NAMALWA (cell line): Measurements from ENCODE around the gene FBP2.
A peak's percentile ranks its signal among the peaks of the same experiment; 100 is the strongest.

Experiments used
- DNase-seq: peaks from one replicate; pipeline ENCODE4 v3.0.0-alpha.2; 2015; ENCODE audit warnings: low spot score

The FBP2 gene

GRCh38 chr9:94593459-94594345 lies at the start of gene FBP2:
Gene FBP2, minus strand, starts transcription at chr9:94593824. Its CDS starts 98 bp downstream, at chr9:94593726.
- no peak for DNase-seq

- no peak for DNase-seq
Measured at GRCh38 chr9:94643176-94643575, 49.6 kb upstream of the FBP2 start.

DNA sequence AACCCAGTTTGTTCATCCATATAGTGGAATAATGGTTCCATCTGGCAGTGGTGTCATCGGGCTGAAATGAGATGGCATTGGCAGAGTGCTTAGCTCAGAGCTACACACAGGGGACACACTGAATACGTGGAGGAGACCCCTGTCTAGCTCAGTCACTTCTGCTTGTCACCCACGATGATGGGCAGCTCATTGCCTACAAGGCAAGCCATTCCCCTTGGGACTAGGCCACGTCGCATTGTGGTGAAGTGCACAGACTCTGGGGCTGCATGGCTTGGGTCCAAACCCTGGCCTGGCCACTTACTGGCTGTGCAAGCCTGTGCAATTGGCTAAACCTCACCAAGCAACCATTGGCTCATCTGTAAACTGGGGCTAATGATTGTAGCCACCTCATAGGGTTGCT lies 48.9 kb upstream of the FBP2 start:
- DNase-seq = no peak

- no peak for DNase-seq
Measured at GRCh38 chr9:94639999-94640376, 46.4 kb upstream of the FBP2 start.

- no peak for DNase-seq
Measured at GRCh38 chr9:94639061-94639998, 45.7 kb upstream of the FBP2 start, which contains the start of gene FBP1. Gene FBP1, minus strand, starts transcription at chr9:94639518. Its CDS starts 208 bp downstream, at chr9:94639310.

DNA sequence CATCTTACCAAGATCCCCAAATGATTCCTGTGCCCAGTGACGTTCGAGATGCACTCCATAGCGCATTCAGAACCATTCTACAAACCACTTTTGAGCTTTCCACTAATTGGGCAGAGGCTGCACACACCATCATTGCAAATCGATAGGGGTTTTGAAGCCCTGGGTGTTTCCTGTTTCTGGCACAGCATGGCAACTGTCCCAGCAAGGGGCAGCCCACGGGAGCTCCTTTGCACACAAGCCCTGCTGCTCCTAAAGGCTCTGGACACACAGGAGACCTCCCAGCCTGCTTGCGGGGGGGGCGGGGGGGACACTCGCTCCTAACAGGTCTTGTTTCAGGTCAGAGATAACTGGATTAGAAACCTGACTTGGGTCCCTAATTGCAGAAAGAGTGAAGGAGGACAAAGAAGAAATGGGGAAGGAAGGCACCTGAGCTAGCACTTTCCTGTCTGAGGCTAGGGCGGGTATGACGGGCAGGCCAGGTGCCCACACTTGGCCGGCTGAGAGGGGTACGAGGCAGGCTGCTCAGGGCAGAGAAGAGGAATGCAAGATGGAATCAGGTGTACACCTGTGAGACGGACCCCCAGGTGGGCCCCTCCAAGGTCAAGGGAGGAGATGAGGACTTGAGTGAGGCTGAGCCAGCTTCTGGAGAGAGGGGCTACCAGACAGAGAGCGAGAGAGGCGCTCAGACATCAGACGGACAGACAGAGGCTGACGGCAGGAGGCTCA lies 44.9 kb upstream of the FBP2 start:
- no peak for DNase-seq

- DNase-seq = no peak
Measured at GRCh38 chr9:94632737-94633136, 39.1 kb upstream of the FBP2 start.

- no peak for DNase-seq
Measured at GRCh38 chr9:94631599-94631998, 38.0 kb upstream of the FBP2 start.

DNA sequence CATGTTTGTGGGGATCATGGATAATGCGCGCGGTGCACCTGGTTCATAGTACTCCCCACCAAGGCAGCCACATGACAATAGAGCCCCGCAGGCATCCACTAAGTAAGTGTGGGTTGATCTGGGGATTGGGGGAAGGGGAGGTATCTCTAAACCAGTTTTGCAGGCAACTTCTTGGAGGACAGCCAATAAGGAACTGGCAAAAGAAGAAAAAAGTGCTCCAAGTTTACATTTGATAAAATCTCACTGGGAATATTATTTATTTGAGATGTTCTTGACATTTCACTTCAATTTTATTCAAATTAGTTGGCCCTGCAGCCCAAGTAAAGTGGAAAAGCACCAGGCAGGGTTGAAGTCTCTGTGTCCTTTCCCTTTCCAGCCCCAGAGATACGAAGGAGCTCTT lies 37.2 kb upstream of the FBP2 start:
- DNase-seq = no peak

DNA sequence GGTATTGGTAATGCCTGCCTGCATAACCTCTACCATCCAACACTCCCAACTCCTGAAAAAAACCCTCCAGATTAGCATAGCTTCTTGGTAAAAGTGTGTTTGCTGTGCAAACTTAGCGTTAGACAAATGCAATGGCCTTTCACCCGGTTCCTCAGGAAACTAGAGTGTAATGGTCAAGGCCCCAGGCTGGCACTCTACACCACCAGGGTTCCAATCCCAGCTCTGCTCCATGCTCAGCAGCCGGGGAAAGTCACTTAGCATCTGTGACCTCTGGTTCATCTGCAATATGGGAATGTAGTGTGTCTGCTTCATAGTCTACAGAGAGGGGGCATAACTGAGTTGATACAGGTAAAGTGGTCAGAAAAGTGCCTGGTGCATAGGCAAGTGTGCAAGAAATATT lies 36.7 kb upstream of the FBP2 start:
- DNase-seq = no peak

GRCh38 chr9:94627287-94627686 lies 33.7 kb upstream of the FBP2 start:
- DNase-seq = no peak

DNA sequence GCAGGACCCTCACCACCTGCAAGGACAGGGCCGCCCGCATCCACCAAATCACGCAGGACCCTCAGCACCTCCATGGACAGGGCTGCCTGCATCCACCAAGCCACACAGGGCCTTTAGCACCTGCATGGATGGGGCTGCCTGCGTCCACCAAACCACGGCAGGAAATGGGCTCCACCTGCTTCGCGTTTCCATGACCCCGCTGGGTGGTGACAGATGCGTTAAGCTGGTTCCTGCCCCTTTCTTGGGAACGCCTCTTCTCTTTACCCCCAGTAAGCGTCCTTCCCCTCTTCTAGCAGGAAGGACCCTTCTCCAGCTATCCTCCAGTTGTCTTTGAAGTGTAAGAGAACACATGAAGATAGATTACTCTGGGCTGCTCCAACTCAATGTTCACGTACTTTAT lies 32.2 kb upstream of the FBP2 start:
- DNase-seq = no peak

GRCh38 chr9:94624629-94625028 lies 31.0 kb upstream of the FBP2 start:
- no peak for DNase-seq

DNA sequence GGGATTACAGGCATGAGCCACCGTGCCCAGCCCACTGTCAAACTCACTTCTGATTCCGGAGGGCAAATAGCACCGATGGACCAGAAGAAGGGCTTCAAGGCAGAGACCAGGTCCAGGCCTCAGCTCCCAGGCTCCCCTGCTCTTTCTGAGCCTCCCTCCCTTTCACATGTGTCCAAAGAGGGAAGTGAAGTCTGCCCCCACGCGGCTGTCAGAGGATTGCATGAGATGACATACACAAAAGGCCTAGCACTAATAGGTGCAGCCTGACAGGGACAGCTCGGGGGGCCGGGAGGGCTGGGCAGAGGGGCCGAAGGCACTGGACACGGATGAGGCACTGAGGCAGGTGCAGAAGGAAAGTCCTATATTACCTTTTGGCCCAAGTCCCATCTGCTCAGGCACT lies 29.6 kb upstream of the FBP2 start:
- DNase-seq = peak; percentile 34

DNA sequence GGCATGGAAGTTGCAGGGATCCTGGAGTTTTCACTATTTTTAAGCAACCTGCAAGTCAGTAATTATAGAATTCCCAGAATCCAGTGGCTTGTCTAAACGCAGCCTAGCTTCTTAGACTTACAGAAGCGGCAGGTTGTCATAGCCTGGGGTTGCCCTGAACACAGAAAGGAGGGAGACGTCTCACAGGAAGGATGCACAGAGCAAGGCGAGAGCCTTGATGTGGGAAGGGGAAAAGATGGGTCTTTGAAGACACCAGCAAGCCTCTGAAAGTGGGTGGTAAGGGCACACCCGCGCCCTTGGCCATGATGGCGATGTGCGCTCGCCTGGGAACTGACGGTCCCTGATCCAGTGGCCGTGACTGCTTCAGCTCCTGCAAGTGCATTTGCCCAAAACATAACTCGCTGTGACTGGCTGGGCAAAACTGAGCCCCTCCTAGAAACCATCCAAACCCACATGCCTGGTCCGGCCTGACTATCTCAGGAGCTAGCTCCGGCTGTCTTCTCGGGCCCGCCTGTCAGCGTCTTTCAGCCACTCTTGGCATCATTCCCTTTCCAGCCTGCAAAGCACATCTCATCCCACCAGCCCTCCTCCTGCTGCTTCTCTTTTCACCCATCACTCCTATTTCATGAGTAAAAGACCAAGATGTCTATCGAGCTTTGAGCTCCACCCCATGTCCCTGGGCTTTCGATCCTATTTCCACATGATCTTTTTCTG lies 28.6 kb upstream of the FBP2 start:
- no peak for DNase-seq

- DNase-seq = no peak
Measured at GRCh38 chr9:94619026-94619425, 25.4 kb upstream of the FBP2 start.

DNA sequence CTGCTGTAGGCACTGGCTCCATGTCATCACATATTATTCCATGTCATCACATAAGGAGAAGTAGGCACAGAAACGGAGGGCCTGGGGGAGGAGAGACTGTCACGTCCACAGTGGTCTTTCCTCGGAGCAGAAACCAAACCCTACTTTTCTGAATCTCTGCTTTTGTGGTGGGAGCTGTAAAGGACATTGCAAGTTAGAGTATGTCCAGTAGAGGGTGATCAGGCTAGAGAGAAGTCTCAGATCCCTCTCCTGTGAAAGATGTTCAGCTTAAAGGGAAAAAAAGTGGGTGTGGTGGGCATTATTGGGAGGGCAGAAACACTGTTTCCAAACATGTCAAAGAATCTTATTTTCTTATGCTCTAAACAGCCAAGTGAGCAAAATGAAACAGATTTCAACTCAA lies 19.4 kb upstream of the FBP2 start:
- DNase-seq = no peak

DNA sequence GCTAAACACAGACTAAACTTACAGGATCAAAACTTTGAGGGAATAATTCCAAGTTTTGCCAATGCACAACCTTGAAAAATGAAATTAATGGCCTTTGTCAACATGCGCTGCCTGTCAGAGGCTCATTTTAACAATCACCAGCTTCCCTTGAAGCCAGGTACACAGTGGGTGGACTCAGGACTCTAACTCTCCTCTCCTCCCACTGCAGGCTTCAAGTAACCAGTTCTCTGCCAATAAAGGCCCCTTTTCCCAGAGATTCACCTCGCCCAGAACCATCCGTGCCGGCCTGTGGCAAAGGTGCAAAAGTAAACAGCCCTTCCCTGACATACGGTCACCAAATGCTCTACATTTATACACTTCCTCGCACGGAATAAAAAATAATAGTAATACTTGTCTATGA lies 18.4 kb upstream of the FBP2 start:
- no peak for DNase-seq

DNA sequence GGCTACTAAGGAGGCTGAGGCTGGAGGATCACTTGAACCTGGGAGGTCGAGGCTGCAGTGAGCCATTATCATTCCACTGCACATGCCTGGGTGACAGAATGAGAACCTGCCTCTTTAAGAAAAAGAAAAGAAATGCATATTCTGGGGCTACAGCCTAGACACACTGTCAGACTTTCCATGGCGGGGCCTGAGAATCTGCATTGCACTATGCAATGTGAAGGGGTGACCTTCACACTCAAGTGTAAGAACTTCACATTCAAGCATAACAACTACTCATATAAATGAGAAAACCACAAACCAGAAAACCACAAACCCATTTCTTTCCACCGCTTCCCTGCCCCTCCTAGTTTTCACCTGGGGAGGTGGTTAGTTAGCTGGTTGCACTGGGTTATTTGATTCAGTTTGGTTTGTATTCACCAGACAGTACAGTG lies 18.0 kb upstream of the FBP2 start:
- peak; percentile 12 for DNase-seq

DNA sequence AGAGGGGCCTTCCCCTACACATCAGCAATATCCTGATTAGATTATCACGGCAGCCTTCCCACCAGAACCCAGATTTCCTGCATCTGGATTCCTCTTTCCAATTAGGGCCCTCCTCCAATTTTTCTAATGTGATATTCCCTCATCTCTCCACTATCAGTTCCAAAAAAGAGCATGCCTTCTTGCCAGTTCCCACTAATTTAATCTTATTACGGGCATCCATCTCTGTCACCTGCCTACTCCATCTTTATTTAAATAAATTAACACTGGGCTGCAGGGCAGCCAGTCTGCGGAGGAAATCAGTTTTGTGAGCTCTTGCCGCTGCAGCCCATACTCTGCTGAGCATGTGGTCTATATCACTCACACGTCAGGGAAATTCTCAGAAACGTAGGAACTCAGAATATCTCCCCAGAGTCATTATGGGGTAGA lies 16.6 kb upstream of the FBP2 start:
- no peak for DNase-seq

DNA sequence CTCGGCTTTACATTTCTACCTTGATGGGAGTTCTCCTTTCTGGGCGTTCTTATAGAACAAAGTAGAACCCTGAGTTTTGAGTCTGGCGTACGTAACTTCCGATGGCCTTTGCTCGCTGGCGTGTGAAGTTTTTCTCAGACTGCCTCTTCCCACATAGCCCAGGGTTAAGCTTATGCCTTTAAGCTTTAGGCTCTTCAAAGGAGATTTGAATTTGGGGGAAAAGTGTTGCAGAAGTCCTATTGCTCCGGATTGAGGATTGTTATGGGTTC lies 13.7 kb upstream of the FBP2 start:
- DNase-seq = no peak
